Fibroblast of gingiva (primary cell): Measurements from ENCODE around the gene MAMDC4.
"Not testable (repeated sequence)": the region's sequence is repeated elsewhere in the genome, so short reads cannot be mapped to it uniquely, and the experiment has no call there.

ENCODE experiments used
- DNase-seq: peaks from one replicate; pipeline ENCODE4 v3.0.0-alpha.2; 2011; ENCODE audit warnings: low read depth

MAMDC4 gene

DNA sequence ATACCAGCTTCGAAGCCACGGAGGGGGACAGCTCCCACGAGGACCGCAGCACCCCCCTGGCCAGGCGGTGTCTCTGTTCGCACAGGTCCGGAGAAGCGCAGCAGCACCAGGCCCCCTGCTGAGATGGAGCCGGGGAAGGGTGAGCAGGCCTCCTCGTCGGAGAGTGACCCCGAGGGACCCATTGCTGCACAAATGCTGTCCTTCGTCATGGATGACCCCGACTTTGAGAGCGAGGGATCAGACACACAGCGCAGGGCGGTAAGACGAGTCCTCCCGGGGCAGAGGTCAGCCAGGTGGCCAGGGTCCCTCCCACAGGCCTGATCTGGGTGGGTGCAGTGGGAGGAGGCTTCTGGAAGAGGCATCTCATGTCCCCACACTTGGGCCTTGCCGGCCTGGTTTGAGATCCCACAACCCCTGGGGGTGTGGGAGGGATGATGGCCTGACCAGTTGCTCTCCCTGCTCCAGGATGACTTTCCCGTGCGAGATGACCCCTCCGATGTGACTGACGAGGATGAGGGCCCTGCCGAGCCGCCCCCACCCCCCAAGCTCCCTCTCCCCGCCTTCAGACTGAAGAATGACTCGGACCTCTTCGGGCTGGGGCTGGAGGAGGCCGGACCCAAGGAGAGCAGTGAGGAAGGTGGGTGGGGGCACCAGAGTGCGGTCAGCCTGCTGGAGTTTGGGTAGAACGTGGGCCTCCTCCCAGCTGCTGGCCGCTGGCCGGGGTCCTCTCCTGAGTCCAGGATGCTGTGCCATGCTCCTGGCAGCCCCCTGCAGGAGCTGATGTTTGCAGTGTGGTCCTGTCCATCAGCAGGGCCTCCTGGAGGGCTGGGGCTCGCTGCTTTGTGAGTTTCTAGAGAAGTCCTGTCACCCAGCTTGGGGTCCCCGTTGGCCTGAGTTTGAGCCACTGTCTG is 12.7 kb upstream of the MAMDC4 start:
- DNase-seq: no peak

DNA sequence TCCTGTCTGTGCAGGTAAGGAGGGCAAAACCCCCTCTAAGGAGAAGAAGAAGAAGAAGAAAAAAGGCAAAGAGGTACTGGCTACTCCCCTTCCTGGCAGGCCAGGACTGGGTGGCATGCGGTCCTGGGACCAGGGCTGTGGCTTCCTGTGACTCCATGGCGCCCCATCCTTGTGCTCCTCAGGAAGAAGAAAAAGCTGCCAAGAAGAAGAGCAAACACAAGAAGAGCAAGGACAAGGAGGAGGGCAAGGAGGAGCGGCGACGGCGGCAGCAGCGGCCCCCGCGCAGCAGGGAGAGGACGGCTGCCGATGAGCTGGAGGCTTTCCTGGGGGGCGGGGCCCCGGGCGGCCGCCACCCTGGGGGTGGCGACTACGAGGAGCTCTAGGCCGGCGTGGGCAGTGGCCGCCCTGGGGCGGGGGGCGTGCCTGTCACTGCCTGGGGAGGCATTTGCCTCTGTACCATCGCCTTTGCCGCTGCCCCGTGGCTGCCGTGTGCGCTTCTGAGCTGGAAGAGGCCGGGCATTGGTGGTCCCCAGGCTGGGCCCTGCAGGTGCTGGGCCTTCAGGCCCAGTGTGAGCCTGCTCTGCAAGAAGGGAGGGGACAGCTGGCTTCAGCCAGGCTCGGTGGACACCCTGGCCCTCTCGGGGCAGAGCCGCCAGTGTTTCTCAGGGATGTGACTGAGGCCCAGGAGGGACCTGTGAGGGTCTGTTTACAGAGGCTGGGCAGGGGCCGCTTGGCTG is 11.8 kb upstream of the MAMDC4 start:
- no peak for DNase-seq

DNA sequence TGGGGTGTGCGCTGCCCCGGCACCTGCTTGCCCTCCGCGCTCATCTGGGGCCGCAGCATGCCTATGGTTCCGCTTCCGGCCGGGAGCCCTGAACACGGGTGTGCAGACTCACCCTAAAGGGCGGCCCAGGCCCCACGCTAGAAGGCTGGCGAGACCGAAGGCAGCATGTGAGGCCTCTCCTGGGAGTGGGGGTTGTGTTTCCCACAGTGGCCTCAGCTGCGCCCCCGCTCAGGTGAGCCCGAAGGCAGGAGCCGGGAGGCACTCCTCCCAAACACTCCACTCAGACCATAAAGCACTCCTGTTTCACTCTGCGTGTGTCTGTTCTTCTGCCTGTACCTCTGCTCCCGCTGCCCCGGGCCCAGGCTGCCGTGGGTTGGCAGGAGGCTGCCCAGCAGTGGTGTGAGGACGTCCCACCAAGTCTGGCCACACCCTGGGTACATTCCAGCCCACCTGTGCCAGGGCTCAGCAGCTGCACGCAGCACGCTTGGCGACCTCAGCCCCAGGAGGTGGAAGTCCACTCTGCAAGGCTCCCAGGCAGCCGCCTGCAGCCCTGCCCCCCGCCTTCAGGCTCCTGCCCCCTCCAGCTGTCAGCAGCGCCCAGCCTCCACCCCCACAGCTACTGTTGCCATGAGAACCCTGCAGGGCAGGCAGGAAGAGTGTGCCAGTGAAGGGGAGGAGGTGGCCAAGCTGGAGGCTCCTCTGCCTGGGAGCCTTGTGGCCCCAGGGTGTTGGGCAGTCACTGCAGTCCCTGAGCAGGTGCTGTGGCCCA is 11.1 kb upstream of the MAMDC4 start:
- peak; percentile 51 for DNase-seq

DNA sequence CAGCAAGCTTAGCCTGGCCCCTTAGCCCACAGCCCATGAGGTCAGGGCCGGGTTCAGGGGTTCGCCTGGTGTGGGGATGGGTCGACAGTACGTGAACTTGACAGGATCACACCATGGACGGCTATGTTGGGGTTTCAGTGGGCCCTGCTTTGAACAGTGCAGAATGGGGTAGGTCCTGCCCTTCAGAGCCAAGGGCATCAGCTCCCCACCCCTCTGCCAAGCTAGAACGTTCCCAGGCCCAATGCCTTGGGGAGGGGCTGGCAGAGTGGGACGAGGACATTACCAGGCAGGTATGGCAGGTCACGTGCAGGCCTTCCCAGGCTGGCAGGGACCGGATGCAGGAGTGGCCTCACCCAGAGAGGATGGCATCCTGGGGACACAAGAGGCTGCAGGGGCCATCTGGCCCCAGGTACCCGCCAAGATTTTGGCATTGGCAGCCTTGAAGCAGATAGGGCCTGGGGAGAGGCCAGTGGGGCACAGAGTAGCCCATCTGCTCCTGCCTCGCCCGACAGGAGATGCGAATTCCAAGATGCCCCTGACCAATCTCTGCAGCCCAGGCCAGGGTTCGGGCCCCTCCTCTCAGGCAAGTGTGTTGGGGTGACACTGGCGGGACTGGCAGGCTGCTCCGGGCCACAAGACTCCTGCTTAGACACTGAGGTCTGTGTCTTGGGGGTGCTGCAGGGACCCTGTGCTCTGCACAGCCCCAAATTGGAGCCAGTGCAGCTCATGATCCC is 10.3 kb upstream of the MAMDC4 start:
- DNase-seq: not testable (repeated sequence)

DNA sequence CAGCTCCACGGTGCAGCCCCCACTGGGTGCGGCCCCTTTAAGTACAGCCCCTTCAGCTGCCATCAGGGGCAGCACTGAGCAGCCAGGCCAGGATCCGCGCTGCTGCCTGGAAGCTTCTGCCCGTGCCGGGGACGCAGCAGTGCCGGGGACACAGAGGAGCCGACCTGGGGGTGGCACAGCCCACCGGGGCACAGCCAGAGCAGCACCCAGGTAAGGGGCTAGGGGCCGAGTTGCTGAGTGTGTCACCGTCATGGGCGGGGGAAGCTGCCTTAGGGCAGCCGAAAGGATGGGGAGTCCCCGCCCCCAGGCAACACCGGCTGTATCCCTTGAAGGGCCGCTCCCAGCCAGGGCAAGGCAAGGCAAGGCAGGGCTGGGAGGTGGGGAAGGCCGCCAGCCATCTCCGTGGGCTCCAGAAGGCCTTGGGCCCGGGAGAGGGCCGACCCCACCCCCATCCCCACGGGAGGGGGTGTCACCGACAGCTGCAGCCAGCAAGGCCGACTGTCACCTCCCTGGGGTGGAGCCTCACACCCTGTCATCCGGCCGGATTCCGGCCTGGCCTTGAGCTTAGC is 9.7 kb upstream of the MAMDC4 start, which contains the start of gene AJM1:
AJM1 (plus strand) TSS at position 99 of the 569 bp plus-strand sequence. CDS start 1,937 bp downstream, outside the sequence.
- DNase-seq: peak; percentile 60

DNA sequence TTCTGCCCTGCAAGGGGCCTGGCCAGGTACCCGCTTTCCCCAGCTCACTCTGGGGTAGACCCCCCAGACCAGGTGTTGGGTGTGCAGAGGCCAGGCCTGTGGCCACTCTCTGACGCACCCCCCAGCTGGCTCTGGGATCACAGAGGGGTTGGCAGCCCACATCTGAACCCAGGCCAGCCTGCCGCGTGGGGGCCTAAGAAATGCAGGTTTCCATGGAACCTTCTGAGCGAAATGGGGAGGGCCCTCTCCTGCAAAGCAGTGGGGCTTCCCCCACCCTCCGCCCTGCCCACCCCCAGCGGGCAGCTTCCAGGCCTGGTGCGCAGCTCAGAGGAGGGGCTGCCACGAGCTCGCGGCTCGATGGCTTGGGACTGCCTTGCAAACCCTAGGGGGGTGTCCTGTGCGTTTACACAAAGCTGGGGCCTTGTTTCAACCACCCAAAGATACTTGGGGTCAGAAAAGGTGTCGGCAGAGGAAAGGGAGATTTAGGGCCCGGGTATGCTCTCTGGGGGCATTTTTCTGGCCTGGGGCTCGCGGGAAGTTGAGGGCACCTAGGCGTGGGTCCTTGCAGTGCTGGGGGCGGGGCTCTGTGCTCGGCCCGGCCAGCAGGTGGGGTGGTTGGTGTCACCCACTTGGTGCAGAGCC is 8.9 kb upstream of the MAMDC4 start:
- not testable (repeated sequence) for DNase-seq

DNA sequence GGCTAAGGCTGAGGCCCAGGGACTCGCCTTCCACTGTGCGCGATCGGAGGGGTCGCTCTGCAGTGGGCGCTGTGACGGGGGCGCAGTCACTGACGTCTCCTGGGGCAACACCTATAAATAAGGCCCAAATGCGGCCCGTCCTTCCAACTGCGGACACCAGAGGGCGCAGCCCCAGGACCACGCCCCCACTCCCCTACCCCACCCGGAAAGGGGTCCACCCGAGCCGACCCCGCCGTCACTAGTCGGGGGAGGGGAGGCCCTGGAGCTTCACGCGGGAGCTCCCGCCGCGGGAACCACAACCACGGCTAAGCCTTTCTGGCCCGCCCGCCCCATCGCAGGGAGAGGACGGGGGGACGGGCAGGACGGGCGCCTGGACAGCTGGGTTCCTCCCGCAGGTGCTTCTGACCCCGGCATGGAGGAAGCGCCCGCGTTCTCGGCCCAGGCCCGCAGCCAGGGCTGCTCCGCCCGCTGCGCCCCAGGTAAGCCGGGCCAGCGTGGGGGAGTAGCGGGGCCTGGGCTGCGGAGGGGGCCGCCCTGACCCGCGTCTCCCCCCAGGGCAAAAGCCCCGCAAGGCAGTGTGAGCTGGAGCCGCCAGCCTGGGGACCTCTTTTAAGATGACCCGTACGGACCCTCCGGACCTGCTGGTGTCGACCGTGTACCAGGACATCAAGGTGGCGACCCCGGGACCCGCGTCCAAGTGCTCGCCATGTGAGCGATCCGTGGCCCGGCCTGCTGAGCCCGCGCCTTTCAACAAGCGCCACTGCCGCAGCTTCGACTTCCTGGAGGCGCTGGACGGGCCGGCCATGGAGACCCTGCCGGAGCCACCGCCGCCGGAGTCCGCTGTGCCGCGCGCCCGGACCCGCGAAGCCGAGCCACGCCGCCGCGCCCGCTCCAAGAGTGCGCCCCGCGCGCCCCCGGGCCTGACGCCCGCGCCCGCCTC is 8.1 kb upstream of the MAMDC4 start:
- not testable (repeated sequence) for DNase-seq

DNA sequence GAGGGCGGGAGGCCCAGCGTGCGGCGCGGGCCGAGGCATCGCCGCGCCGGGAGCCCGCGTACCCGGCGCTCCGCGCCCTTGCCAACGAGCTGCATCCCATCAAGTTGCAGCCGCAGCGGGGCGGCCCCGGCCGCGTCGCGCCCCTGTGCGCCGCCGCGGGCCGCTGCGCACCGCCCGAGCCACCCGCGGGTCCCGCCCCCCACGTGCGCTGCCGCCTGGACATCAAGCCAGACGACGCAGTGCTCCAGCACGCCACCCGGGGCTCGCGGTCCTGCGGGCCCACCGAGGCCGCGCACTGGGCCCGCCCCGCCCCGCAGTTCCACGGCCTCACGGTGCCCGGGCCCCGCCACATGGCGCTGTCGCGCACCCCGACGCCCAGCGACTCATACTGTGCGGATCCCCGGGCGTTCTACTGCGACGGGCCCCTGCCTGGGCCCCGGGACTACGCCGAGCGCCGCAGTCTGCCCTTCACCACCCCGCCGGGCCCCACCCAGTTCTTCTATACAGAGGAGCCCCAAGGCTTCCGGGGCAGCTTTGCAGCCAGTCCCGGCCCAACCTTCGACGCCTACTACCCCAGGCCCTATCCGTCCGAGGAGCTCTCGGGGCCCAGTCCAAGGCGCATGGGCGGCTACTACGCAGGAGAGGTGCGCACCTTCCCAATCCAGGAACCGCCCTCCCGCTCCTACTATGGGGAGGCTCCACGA is 7.2 kb upstream of the MAMDC4 start:
- DNase-seq: no peak

DNA sequence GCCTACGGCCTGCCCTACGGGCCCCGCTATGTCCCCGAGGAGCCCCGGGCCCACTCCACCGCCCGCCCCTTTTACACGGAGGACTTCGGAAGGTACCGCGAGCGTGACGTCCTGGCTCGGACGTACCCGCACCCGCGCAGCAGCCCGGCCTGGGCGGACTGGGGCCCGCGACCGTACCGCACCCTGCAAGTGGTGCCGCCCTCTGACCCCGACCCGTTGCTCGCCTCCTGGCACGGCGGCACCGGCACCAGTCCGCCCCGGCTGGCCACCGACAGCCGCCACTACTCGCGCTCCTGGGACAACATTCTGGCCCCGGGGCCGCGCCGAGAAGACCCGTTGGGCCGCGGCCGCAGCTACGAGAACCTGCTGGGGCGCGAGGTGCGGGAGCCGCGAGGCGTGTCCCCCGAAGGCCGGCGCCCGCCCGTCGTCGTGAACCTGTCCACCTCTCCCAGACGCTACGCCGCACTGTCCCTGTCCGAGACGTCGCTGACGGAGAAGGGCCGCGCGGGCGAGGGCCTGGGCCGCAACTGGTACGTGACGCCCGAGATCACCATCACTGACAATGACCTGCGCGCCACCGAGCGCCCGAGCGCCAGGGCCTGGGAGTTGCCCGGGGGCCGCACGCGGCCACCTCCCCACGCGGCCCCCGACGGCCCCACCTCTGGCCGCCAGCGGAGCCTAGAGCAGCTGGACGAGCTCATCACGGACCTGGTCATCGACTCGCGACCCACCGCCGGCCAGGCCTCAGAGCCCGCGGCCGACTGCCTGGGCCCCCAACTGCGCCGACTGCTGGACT is 6.5 kb upstream of the MAMDC4 start:
- DNase-seq: no peak

DNA sequence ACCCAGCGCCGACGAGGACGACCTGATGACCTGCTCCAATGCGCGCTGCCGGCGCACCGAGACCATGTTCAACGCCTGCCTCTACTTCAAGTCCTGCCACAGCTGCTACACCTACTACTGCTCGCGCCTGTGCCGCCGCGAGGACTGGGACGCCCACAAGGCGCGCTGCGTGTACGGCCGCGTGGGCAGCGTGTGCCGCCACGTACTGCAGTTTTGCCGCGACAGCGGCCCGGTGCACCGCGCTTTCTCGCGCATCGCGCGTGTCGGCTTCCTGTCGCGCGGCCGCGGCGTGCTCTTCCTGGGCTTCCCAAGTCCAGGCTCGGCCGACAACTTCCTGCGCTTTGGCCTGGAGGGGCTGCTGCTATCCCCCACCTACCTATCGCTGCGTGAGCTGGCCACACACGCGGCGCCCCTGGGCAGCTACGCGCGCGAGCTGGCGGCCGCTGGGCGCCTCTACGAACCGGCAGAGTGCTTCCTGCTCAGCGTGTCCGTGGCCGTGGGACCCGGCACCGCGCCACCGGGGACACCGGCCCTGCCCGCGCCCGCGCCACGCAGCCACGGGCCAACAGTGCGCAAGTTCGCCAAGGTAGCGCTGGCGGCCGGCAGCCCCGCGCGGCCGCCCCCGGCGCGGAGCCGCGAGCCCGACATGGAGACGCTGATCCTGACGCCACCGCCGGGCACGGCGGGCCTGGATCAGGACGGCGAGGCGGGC is 5.6 kb upstream of the MAMDC4 start:
- no peak for DNase-seq

DNA sequence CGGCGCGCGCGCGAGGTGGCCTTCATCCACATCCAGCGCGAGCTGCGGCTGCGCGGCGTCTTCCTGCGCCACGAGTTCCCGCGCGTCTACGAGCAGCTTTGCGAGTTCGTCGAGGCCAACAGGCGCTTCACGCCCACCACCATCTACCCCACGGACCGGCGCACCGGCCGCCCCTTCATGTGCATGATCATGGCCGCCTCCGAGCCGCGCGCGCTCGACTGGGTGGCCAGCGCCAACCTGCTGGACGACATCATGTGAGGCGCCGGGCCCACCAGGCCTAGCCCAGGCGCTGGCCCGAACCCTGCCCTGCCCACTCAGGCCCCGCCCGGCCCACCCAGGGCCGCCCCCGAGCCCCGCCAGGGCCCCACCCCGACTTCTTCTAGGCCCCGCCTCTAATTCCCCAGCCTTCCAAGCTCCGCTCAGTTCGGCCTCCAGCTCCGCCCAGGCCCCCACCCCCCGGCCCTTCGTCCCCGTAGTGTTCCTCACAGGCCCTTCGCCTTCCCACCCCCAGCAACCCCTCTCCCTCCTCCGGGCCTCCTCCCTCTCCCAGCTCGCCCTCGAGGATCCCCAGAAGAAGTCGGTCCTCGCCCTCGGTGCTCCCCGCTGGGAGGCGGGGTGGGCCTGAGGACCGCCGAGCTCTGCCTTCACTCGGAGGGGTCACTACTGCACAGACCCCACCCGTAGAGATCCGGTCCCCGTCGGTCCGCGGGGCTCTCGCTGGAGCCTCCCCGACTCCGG is 4.9 kb upstream of the MAMDC4 start:
- peak; percentile 73 for DNase-seq

DNA sequence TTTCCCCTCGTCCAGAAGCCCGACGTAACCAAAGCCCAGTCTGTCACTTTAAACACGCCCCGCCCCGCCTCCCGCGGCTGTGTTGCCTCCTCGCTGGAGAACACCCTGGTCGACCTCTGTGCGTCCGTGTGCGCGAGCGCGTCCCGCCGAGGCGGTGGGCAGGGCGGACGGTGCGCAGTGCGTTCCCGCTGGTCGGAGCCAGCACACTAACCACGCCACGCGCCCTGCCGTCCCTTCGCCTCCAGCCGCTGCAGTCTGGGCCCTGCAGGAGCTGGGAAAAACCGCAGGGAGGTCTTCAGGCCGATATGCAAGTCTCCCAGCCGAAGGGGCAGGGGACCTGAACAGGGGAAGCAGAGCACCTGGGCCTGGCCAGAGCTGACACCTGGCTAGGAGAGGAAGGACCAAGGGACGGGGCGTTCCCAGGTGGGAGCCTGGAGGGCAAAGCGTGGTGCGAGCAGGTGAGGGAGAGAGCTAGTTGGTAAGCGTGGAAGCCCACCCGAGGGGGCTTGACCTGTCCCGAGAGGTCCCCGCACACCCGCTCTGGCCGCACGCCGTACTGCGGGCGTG is 4.2 kb upstream of the MAMDC4 start:
- peak; percentile 84 for DNase-seq

DNA sequence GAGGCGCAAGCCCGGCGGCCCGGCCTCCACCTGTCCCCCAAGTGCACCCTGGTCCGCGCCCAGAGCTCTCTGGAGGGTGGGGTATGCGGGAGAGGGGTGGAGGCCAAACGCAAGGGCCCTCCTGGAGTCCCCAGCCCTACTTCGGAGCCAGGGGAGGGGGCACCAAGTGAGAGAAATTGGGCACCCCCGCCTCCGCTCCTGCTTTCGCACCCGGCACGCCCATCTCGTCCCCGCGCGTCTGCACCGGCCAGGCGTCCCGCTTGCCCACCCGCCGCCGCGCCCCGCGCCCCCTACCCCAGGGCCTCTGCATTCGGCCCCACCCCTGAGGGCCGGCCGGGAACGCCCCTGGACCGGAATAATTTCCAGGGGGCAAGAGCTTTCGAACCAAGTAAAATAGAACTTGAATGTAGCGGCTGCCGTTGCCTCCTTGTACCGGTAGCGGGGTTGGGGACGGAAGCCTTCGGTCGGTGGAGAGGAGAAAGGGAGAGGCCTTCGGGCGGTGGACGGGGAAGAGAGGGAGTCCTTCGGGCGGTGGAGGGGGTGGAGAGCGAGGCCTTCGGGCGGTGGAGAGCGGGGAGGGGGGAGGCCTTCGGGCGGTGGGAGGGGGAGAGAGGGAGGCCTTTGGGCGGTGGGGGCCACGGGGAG is 3.6 kb upstream of the MAMDC4 start:
- no peak for DNase-seq

DNA sequence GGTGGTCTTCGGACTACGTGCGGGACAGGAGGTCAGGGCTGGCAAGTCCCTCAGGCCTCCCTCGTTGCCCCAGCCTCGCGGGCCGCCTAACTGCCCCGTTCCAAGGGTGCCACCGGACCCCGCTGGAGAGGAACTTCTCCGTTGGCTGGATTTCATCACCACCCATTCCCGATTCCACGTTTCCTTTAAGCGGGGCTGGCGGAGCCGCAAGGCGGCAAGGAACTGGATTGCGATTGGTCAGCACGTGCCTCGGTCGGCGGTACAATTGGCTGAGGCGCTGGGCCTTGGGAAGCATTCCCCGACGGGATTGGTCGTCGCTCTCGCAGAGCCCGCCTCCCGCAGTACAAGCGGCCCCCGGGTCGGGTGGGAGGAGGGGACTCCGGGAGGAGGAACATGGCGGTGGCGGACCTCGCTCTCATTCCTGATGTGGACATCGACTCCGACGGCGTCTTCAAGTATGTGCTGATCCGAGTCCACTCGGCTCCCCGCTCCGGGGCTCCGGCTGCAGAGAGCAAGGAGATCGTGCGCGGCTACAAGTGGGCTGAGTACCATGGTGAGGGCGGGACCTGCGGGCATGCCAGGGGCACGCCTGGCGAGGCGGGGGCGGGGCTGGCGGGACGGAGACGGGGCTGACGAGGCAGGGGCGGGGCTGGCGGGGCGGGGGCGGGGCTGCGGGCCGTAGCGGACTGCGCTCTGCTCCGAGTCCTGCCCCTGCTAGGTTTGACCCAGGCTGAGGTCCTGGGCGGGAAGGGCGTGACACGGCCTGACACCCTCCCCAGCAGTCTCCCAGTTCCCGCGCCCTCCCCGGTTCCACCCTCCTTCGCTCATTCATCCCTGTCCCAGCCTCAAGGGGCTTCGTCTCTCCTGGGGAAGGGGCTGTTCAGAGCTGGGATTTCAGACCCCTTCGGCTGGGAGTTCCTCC is 2.8 kb upstream of the MAMDC4 start, which contains the start of gene PHPT1:
PHPT1 (plus strand) TSS at position 372 of the 922 bp plus-strand sequence; CDS start at position 394, 22 bp downstream.
- peak; percentile 99 for DNase-seq
